Hepatocyte (in vitro differentiated cells): ENCODE data around the gene PPP1R3G. TPM values are rescaled to one million over a fixed set of nuclear protein-coding genes. Genes with fewer than 3 reads are reported as not detected.

Experiments used
- DNase-seq: peaks from one replicate; pipeline ENCODE4 v3.0.0-alpha.2; 2016; ENCODE audit warnings: low spot score
- H2AFZ ChIP-seq: fragments of 200-600 bp; sonication (generic); 2 replicates; pipeline ENCODE4 v1.6.0; 2016; ENCODE audit warnings: antibody characterized with exemption, mild to moderate bottlenecking
- H3K27ac ChIP-seq: fragments of 200-600 bp; sonication (generic); 2 replicates; pipeline ENCODE4 v1.5.1; 2016; ENCODE audit warnings: mild to moderate bottlenecking
- H3K27me3 ChIP-seq: fragments of 200-600 bp; sonication (generic); 2 replicates; pipeline ENCODE4 v1.6.1; 2016
- H3K36me3 ChIP-seq: fragments of 200-600 bp; sonication (generic); replicated peaks from 2 replicates; pipeline ENCODE4 v1.5.1; 2016; ENCODE audit warnings: low read depth; ENCODE audit not compliant: insufficient read depth
- H3K4me1 ChIP-seq: fragments of 200-600 bp; sonication (generic); 2 replicates; pipeline ENCODE4 v1.5.1; 2016; ENCODE audit warnings: mild to moderate bottlenecking, moderate library complexity; ENCODE audit not compliant: insufficient read depth
- H3K4me2 ChIP-seq: fragments of 200-600 bp; sonication (generic); 2 replicates; pipeline ENCODE4 v1.6.0; 2016
- H3K4me3 ChIP-seq: fragments of 200-600 bp; sonication (generic); 2 replicates; pipeline ENCODE4 v1.5.1; 2016; ENCODE audit warnings: mild to moderate bottlenecking
- H3K79me2 ChIP-seq: fragments of 200-600 bp; sonication (generic); 2 replicates; pipeline ENCODE4 v1.6.0; 2017; ENCODE audit warnings: mild to moderate bottlenecking
- H3K9me2 ChIP-seq: fragments of 200-600 bp; sonication (generic); replicated peaks from 2 replicates; pipeline ENCODE4 v1.6.0; 2017; ENCODE audit warnings: mild to moderate bottlenecking; ENCODE audit not compliant: insufficient read depth
- H3K9me3 ChIP-seq: fragments of 200-600 bp; sonication (generic); 2 replicates; pipeline ENCODE4 v1.5.1; 2016; ENCODE audit warnings: low read depth, mild to moderate bottlenecking
- H4K20me1 ChIP-seq: fragments of 200-600 bp; sonication (generic); 2 replicates; pipeline ENCODE4 v1.6.0; 2016; ENCODE audit warnings: mild to moderate bottlenecking; ENCODE audit not compliant: insufficient read depth, poor library complexity, severe bottlenecking
- EZH2 ChIP-seq: fragments of 200-600 bp; sonication (generic); IDR thresholded peaks from 2 replicates; pipeline ENCODE4 v1.6.1; 2016; ENCODE audit warnings: antibody characterized with exemption, mild to moderate bottlenecking, borderline replicate concordance
- EZH2phosphoT487 ChIP-seq: fragments of 200-600 bp; sonication (generic); IDR thresholded peaks from one replicate; pipeline ENCODE4 v1.6.1; 2018; ENCODE audit warnings: antibody characterized with exemption, mild to moderate bottlenecking, low read depth, moderate library complexity; ENCODE audit not compliant: unreplicated experiment, severe bottlenecking
- WGBS: methylation state at CpG from one replicate; pipeline ENCODE4 v1.1.6; 2016; ENCODE audit warnings: low lambda C conversion rate; ENCODE audit errors: missing lambda C conversion rate; 5-methylcytosine and 5-hydroxymethylcytosine counted together
- polyA plus RNA-seq: library from polyadenylated mRNA; unstranded; fragments of >200 nt; fragmentation: Nextera tagmentation; extraction: Ambion mirVana; gene quantifications from 2 replicates; pipeline ENCODE4 v1.2.1, GENCODE V29; 2016
- total RNA-seq: library from RNA; depleted of rRNA; stranded (reverse); fragments of >200 nt; gene quantifications from 2 replicates; pipeline ENCODE4 v1.2.3, GENCODE V29; 2014
- TF ChIP-seq, protein P1 (sequence below): fragments of 200-600 bp; sonication (generic); IDR thresholded peaks from 2 replicates; pipeline ENCODE4 v1.5.1; 2016; ENCODE audit warnings: antibody characterized with exemption, mild to moderate bottlenecking; ENCODE audit not compliant: poor library complexity

Gene PPP1R3G
- total and polyA plus RNA-seq, 2 experiments from 2014 or later: 0.47 to 0.82 TPM

DNA sequence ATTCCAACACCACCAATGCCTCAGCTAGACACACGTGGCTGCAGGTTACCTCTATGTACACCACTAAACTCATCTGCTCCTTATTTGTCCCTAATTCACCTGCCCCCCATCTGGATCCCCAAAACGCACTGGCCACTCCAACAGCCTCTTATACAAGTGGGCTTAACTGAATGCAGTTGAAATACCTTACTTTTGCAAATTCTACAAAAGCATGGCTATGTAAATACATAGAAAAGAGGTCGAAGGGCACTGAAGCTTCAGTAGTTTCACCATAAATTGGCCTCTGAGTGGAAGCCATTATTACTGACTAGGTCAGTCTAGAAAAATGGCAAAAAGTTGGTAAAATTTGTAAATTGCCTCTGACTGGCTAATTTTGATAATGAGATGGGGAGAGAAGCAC, 11.1 kb upstream of the PPP1R3G start:
- Histone ChIP-seq H3K36me3 (no peaks in the 10 kb centered on the region), H3K4me1 (no peaks in the 10 kb centered on the region), H3K9me2 (no peaks in the 10 kb centered on the region), H3K79me2 (no peaks in the 10 kb centered on the region), H3K9me3 (no peaks in the 10 kb centered on the region), H3K4me3 (no peak overlapping the region), H2AFZ (no peak overlapping the region), H3K27ac (no peak overlapping the region), H4K20me1 (no peaks in the 10 kb centered on the region), H3K4me2 (no peak overlapping the region), H3K27me3 (no peaks in the 10 kb centered on the region)
- 86% methylated on average over 3 of the region's 3 CpGs for WGBS
- TF ChIP-seq EZH2phosphoT487 (no peak), EZH2 (no peak)
- TF ChIP-seq, protein P1, sequence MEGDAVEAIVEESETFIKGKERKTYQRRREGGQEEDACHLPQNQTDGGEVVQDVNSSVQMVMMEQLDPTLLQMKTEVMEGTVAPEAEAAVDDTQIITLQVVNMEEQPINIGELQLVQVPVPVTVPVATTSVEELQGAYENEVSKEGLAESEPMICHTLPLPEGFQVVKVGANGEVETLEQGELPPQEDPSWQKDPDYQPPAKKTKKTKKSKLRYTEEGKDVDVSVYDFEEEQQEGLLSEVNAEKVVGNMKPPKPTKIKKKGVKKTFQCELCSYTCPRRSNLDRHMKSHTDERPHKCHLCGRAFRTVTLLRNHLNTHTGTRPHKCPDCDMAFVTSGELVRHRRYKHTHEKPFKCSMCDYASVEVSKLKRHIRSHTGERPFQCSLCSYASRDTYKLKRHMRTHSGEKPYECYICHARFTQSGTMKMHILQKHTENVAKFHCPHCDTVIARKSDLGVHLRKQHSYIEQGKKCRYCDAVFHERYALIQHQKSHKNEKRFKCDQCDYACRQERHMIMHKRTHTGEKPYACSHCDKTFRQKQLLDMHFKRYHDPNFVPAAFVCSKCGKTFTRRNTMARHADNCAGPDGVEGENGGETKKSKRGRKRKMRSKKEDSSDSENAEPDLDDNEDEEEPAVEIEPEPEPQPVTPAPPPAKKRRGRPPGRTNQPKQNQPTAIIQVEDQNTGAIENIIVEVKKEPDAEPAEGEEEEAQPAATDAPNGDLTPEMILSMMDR: no peak
- DNase-seq: no peak

GRCh38 chr6:5076931-5077330, 8.2 kb upstream of the PPP1R3G start:
- H3K79me2 ChIP-seq: no peaks in the 10 kb centered on the region
- no peak for DNase-seq
- no peaks in the 10 kb centered on the region for H3K36me3 ChIP-seq
- no peaks in the 10 kb centered on the region for H3K4me1 ChIP-seq
- TF ChIP-seq, protein P1: no peak
- TF ChIP-seq EZH2 (no peak), EZH2phosphoT487 (no peak)
- no peaks in the 10 kb centered on the region for H3K27me3 ChIP-seq
- H3K4me2 ChIP-seq: no peak overlapping the region
- H3K9me2 ChIP-seq: no peaks in the 10 kb centered on the region
- no peak overlapping the region for H3K4me3 ChIP-seq
- no peak overlapping the region for H2AFZ ChIP-seq
- no peak overlapping the region for H3K27ac ChIP-seq
- H3K9me3 ChIP-seq: no peaks in the 10 kb centered on the region
- 97% methylated on average over 11 of the region's 11 CpGs for WGBS
- H4K20me1 ChIP-seq: no peaks in the 10 kb centered on the region

DNA sequence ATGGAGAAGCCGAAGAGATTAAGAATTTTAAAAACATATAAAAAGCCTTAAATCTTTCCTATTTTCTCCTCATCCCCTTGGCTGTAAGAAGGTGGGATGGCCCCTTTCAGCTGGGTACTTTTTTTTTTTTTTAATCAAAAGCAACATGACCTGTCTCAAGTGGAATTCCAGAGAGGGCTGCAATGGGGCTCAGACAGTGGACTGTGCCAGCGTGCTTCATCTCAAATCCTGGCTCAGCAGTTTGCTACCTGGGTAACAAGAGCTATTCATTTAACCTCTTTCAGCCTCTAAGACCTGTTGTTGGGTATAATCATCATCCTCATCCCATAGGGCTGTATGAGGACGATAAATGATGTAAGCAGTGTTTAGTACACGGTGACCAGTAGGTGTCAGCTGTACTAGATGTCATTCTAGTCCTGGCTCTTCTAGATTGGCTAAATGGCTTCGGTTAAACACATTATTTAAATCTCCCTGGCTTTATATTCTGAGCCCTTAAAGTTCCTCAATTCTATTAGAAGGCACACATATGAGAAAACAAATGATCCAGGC, 6.9 kb upstream of the PPP1R3G start:
- Histone ChIP-seq H3K27me3 (no peaks in the 10 kb centered on the region), H3K9me3 (no peaks in the 10 kb centered on the region), H3K4me2 (no peak overlapping the region), H3K9me2 (no peaks in the 10 kb centered on the region), H3K4me3 (no peak overlapping the region), H3K79me2 (no peaks in the 10 kb centered on the region), H3K27ac (no peak overlapping the region), H3K4me1 (no peaks in the 10 kb centered on the region), H4K20me1 (no peaks in the 10 kb centered on the region), H3K36me3 (no peaks in the 10 kb centered on the region), H2AFZ (no peak overlapping the region)
- 63% methylated on average over 5 of the region's 5 CpGs for WGBS
- DNase-seq: no peak
- TF ChIP-seq EZH2phosphoT487: no peak
- TF ChIP-seq, protein P1: peak; percentile 18

DNA sequence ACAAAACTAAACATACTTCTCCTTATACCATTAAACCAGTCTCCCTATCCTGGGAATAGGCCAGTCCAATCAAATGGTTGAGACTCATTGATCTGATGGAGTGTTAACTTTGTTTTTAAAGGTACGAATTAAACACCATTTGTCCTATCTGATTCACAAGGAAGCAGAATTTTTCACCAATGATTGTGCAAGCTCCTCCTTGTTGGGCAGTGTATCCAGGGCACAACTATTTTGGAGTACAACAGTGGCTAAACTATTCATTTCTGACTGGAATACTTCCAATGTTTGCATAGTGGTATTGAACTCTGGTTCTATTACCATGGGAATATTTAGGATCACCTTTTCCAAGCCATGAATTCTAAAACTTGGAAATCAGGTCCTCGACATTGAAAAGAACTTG, 5.4 kb upstream of the PPP1R3G start:
- TF ChIP-seq EZH2phosphoT487 (no peak), EZH2 (no peak)
- TF ChIP-seq, protein P1: no peak
- Histone ChIP-seq H2AFZ (no peak overlapping the region), H3K36me3 (no peaks in the 10 kb centered on the region), H4K20me1 (no peaks in the 10 kb centered on the region), H3K27me3 (peaks cover 4% of the 10 kb centered on the region), H3K27ac (no peak overlapping the region), H3K9me2 (no peaks in the 10 kb centered on the region), H3K4me3 (no peak overlapping the region), H3K4me2 (no peak overlapping the region), H3K9me3 (no peaks in the 10 kb centered on the region), H3K4me1 (no peaks in the 10 kb centered on the region), H3K79me2 (no peaks in the 10 kb centered on the region)
- DNase-seq: no peak
- 88% methylated on average over 2 of the region's 2 CpGs for WGBS
